Measurements from ENCODE around the gene C17orf58.
"Not testable (repeated sequence)": the region's sequence is repeated elsewhere in the genome, so short reads cannot be mapped to it uniquely, and the experiment has no call there.

Gene C17orf58

GRCh38 chr17:67999291-67999911 lies 3.1 kb upstream of the C17orf58 start:
- DNase-seq = no peak

GRCh38 chr17:67998466-67998865 lies 2.2 kb upstream of the C17orf58 start:
- DNase-seq = no peak

- peak in 1 of 2 experiments; percentile 54 for DNase-seq
These were observed 552 bp downstream of the C17orf58 start for GRCh38 chr17:67995570-67996263.

GRCh38 chr17:67994817-67995569 lies 1.3 kb downstream of the C17orf58 start:
- peak in 1 of 2 experiments; percentile 41 for DNase-seq

- DNase-seq = peak; percentile 47 to 48
These were observed 2.3 kb downstream of the C17orf58 start for GRCh38 chr17:67993998-67994361.

- DNase-seq = peak; percentile 69 to 89
These were observed 2.9 kb downstream of the C17orf58 start for GRCh38 chr17:67993153-67993997.

- DNase-seq = peak in 1 of 2 experiments; percentile 37
These were observed 3.6 kb downstream of the C17orf58 start for GRCh38 chr17:67992548-67993152.

GRCh38 chr17:67990909-67991308 lies 5.4 kb downstream of the C17orf58 start:
- no peak for DNase-seq

GRCh38 chr17:67983383-67983688 lies 12.9 kb downstream of the C17orf58 start:
- no peak for DNase-seq

- no peak for DNase-seq
These were observed 13.4 kb downstream of the C17orf58 start for GRCh38 chr17:67982686-67983382.

GRCh38 chr17:67982034-67982640 lies 14.1 kb downstream of the C17orf58 start:
- DNase-seq = no peak

GRCh38 chr17:67980883-67981282 lies 15.4 kb downstream of the C17orf58 start:
- not testable (repeated sequence) for DNase-seq

GRCh38 chr17:67980456-67980855 lies 15.8 kb downstream of the C17orf58 start:
- no peak for DNase-seq

GRCh38 chr17:67976306-67976705 lies 20.0 kb downstream of the C17orf58 start:
- DNase-seq = not testable (repeated sequence)

- DNase-seq = no peak
These were observed 21.6 kb downstream of the C17orf58 start for GRCh38 chr17:67974598-67975066.

- DNase-seq = no peak
These were observed 22.1 kb downstream of the C17orf58 start for GRCh38 chr17:67974185-67974584.

GRCh38 chr17:67970783-67971182 lies 25.5 kb downstream of the C17orf58 start:
- DNase-seq = no peak

GRCh38 chr17:67963145-67963572 lies 33.1 kb downstream of the C17orf58 start:
- peak; percentile 28 to 74 for DNase-seq

GRCh38 chr17:67962156-67962555 lies 34.1 kb downstream of the C17orf58 start:
- not testable (repeated sequence) for DNase-seq

- not testable (repeated sequence) for DNase-seq
These were observed 36.0 kb downstream of the C17orf58 start for GRCh38 chr17:67960276-67960675.

- DNase-seq = no peak
These were observed 36.8 kb downstream of the C17orf58 start for GRCh38 chr17:67959510-67959909.

Measured in NCI-H524 (cell line).